ENCODE measurements around the gene EDDM13.

EDDM13 gene

GRCh38 chr19:56312342-56312741 is 39.8 kb downstream of the EDDM13 start:
- TF ChIP-seq CTCF (IDR thresholded peaks at IDR 0.05), result no peak

DNA sequence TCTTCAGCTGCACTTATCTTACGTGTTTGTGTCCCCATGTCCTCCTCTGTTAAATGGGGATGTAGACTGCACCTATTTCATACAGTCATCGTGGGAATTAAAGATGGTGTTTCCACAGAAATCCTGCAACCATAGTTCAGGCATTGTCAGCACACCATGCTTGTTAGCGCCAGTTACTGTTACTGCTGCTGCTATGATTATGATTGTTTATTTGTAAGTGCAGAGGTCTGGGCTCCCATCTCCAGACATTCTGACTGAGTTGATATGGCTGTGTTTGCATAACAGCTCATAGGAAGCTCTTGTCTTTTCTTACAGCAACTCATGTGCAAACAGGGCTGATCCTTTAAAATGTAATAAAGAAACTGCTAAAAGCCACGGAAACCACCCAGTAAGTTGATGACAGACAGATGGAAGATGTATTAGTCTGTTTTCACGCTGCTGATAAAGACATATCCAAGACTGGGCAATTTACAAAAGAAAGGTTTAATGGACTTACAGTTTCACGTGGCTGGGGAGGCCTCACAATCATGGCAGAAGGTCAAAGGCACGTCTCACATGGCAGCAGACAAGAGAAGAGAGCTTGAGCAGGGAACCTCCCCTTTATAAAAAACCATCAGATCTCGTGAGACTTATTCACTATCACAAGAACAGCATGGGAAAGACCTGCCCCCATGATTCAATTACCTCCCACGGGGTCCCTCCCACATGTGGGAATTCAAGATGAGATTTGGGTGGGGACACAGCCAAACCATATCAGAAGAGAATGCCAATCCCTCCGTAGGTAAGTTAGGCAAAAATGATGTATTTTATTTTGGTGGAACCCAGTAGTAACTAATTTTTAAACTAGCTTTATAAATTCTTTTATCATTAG is 40.5 kb downstream of the EDDM13 start:
- TF ChIP-seq CTCF (IDR thresholded peaks at IDR 0.05), result no peak

DNA sequence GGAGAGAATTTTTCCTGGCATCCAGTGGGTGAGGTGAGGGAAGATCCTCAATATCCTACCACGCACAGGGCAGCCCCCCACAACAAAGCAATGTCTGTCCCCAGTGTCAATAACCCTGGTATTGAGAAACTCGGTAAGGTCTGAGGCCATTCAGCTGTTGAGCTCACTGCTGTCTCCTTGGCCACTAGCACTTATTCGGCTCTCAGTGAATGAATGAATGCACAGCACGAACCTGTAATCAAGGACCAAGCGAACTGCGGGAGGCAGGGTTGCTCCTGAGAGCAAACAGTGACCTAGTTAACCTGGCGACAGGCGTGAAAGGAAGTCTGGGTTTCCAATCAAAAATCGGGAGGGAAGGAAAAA is 41.5 kb downstream of the EDDM13 start:
- no peak for TF ChIP-seq CTCF (IDR thresholded peaks at IDR 0.05)

- no peak for TF ChIP-seq CTCF (IDR thresholded peaks at IDR 0.05)
These were observed 42.0 kb downstream of the EDDM13 start, which contains the start of gene ZSCAN5A for GRCh38 chr19:56314381-56315076. Gene ZSCAN5A, minus strand, starts transcription at chr19:56314839. Its CDS starts 89,793 bp downstream, at chr19:56225046.

DNA sequence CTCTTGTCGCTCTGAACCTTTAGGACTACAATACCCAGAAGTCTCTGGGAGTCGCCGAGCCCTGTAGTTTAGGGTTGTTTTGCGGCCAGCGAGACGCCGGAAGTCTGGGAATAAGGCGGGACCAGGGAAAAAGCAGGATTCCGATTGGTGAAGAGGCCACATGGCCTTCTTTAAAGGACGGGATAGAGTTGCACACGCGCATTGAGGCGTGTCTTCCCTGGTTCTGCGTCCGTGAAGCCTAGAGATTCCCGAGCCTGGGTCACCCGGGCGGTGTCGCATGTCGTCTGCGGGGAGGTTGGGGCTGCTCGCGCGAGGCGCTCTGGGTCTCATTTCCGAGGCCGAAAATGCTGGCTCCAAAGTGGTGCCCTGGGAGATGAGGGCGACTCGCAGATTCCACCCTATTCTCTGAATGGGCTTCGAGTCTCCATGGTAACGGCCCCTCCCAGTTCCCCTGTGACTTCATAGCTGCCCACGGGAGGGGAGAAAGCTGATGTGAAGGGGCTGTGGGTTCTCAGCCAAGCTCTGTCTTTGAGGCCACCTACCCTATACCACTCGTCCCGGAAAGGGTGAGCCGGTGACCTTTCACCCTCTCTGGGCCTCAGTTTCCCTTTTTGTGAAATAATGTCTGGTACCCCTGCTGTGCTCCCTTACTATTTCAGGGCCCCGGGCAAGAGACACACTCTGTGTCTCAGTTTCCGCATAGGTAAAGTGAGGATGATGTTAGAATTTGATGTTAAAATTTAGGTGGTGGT is 42.7 kb downstream of the EDDM13 start:
- no peak for TF ChIP-seq CTCF (IDR thresholded peaks at IDR 0.05)

DNA sequence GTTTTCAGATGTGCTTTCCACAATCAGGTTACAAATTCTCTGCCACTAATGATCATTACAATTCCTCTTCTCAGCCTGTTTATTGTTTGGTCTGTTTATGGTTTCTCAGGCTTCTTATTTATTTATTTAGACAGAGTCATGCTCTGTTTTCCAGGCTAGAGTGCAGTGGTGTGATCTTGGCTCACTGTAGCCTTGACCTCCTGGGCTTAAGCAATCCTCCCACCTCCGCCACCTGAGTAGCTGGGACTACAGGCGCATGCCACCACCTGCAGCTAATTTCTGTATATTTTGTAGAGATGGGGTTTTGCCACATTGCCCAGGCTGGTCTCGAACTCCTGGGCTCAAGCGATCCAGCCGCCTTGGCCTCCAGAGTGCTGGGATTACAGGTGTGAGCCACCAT is 44.2 kb downstream of the EDDM13 start:
- TF ChIP-seq CTCF (IDR thresholded peaks at IDR 0.05), result no peak

- TF ChIP-seq CTCF (IDR thresholded peaks at IDR 0.05), result no peak
These were observed 45.2 kb downstream of the EDDM13 start for GRCh38 chr19:56317749-56318148.

Data from LNCAP (cell line).